NCI-H748 treated with DMSO at 0.1 percent for 48 hours (cell line): ENCODE data around the gene ENTPD2.
"Not testable (repeated sequence)": the region's sequence is repeated elsewhere in the genome, so short reads cannot be mapped to it uniquely, and the experiment has no call there.

ENCODE experiments used
- DNase-seq: peaks from one replicate; lab custom pipeline; 2025; lab: John Stamatoyannopoulos, UW

Gene ENTPD2

GRCh38 chr9:137064027-137064879, 10.4 kb upstream of the ENTPD2 start:
- DNase-seq: peak; percentile 31

DNA sequence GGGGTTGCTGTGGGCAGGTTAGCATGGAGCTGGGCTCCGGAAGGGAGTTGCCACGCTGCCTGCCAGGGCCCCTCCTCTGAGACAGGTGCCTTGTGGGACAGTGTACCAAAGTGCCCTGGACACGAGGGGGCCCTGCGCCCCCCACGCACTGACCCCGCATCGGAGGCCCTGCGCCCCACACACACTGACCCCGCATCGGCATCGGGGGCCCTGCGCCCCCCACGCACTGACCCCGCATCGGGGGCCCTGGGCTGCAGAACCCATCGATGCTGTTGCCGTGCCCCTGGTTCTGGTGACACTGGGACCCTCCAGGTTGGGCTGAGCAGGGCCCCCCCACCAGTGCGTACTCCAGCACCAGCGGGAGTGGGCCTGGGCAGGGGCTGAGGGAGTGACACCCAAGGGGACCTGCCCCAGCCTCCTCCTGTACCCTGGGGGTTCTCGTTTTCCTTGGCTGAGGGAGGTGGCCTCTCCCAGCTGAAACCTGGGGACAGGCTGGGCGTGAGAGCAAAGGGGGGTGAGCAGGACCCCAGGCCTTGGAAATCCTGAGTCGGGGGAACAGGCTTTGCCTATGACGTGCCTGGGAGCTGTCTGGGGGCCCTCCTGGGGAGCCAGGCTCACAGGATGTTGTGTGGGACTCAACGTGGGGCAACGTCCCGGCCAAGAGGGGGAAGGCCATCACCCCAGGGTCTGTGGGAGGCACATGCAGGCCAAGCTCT, 9.6 kb upstream of the ENTPD2 start:
- no peak for DNase-seq

DNA sequence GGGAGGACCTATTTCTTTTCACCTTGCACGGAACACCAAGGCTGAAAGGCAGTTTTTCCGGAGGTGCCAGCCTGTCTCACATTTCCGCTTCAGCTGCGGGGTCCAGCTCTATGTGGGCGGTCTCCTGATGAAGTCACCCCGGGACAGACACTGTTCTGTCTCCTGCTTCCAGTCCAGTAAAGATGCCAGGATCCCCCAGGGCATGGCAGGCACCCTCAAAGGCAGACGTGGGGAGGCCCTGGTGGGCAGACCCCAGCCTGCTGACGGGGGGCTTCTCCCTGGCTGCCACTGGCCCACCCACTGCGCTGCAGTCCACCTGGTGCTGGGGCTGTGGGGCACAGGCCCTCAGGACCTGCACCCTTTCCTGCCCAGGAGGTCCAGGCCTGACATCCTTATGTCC, 8.9 kb upstream of the ENTPD2 start:
- DNase-seq: not testable (repeated sequence)

GRCh38 chr9:137062384-137062783, 8.5 kb upstream of the ENTPD2 start:
- no peak for DNase-seq

DNA sequence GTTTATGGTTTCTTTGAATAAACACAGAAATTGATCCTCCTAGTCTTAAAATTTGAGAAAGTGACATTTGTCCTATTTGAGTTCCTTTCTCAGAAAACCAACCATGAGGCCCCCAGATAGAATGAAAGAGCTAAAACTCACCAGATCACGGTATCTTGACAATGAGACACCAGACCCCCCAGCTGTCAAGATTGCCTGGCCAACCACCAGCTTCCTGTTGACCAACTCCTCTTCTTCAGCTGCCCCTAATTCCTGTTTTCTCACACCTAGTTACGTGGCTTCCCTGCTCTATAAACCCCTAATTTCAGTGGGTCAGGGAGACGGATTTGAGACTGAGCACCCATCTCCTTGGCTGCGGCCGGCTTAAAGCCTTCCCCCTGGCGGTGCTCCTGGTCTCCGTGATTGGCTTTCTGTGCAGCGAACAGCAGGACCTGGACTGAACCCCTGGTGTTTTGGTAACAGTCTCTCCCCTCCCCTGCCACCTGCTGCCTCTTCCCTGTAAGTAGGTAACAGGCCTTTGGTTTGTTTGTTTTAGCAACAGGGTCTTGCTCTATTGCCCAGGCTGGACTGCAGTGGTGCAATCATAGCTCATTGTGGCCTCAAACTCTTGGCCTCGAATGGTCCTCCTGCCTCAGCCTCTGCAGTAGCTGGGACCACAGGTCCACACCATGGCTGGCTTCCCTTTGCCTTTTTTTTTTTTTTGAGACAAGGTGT, 4.8 kb upstream of the ENTPD2 start:
- no peak for DNase-seq

DNA sequence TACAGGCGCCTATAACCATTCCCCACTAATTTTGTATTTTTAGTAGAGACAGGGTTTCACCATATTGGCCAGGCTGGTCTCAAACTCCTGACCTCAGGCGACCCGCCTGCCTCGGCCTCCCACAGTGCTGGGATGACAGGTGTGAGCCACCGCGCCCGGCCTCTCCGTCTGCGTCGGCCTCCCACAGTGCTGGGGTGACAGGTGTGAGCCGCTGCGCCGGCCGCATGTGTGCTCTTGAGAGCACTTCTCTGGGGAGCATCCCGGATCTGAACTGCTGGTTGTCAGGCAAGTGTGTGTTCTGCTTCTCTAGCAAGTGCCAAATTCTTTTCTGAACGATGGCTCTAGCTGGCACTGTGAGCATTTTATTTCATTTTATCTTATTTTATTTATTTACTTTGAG, 3.7 kb upstream of the ENTPD2 start:
- DNase-seq: no peak

- no peak for DNase-seq
Observed at GRCh38 chr9:137056739-137057415, 3.0 kb upstream of the ENTPD2 start.

GRCh38 chr9:137055385-137056364, 1.8 kb upstream of the ENTPD2 start:
- no peak for DNase-seq

- DNase-seq: no peak
Observed at GRCh38 chr9:137054932-137055384, 1.1 kb upstream of the ENTPD2 start.

GRCh38 chr9:137052998-137053943, 590 bp downstream of the ENTPD2 start:
- no peak for DNase-seq

DNA sequence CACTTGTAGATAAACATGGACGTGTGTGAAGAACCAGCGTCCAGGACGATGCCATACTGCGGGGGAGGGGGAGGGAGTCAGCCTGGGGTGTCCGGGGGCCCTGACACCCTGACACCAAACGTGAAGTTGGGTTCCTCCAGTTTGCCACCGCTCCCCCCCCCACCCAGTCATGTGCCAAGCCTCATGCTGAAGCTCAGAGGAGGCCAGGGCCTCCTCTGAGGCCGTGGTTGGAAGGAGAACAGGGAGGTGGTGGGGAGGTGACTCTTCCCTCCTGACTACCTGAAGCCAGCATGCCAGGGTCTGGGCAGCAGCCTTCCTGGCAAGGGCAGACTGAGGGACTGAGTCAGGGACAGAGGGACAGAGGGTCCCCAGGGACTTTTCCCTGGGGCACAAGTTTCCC, 1.6 kb downstream of the ENTPD2 start:
- DNase-seq: no peak

- no peak for DNase-seq
Observed at GRCh38 chr9:137051145-137051724, 2.6 kb downstream of the ENTPD2 start.

DNA sequence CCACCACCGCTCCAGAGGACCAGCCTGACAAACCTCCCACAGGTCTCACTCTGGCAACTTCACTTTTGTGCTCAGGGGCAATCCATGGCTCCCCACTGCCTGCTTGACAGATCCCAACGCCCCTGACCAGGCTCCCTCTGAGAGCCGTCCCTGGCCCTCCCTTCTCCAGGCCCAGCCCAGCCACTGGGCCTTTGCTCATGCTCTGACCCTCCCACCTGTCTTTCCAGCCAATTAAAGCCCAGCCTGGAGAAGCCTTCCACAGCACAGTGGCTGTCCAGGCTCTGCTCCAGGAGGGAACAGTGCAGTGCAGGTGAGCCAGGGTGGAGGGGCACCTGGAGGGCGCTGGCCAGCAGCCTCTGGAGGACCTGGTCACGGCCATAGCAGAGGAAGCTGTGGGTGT, 3.3 kb downstream of the ENTPD2 start:
- DNase-seq: no peak

DNA sequence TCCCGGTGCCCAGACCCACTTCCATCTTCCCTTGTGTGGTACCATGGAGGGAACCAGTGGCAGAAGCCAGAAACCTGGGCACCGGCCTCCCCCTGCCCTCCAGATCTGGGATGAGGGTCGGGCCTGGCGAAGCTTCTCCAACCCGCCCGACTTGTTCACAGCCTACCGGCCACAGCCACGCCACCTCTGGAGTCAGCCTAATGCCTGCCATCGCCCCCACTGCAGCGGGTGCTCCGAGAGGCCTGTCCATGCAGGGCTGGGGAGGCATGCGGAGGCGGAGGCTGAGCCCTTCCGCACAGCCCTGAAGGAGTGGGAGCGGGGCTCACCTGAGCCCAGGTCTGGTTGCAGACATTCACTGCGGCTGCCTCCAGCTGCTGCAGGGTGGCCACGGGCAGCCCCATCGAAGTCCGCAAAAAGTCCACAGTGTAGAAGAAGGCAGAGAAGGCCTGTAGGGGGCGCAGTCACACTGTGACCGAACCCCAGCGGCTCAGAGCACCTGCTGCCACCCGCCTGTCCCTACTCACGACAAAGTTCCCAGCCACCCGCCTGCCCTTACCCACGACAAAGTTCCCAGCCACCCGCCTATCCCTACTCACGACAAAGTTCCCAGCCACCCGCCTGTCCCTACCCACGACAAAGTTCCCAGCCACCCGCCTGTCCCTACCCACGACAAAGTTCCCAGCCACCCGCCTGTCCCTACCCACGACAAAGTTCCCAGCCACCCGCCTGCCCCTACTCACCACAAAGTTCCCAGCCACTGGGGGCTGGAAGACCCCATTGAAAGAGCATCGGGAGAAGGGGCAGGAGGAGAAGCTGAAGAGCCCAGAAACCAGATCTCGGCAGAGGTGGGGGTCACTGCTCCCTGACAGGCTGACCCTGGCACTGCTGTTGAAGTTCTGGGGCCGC, 4.1 kb downstream of the ENTPD2 start:
- DNase-seq: peak; percentile 63

DNA sequence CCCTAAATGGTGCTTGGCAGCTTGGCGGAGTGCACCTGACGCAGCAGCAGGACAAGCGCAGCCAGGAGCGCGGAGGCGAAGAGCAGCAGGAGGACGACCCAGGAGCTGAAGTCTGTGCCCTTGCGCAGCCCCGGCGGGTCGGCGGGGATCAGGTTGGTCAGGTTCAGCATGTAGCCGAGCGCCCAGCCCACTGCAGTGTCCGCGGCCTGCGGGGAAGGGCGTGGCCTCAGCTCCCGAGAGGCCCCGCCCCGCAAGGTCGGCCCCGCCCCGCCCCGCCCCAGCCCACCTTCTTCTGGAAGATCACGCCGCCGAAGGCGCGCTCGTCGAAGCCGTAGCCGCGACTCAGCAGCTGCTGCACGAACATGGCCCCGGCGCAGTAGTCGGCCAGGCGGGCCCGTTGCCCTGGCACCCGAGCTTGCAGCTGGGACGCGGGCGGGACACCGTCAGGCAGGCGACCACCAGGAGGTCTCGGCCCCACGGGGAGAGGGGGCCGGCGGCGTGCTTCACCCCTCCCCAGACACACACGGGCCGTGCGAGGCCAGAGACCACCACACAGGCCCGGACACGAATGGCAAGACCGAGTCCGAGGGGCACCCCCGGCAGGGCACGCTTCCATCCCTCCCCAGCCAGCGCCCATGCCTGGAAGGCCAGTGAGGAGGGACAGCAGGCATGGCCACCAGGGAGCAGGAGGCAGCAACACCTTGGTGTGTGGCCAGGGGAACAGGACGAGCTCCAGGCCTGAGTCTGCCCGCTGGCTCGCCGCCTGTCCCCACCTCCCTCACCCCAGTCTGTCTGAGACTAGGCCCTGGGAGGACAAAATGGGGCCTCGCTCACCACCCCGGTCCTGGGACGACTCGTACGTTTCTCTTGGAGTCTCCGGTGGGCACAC, 5.0 kb downstream of the ENTPD2 start:
- no peak for DNase-seq

- DNase-seq: peak; percentile 64
Observed at GRCh38 chr9:137046088-137046787, 7.6 kb downstream of the ENTPD2 start, which contains the start of gene NPDC1. Gene NPDC1 (minus strand): TSS chr9:137046177. CDS start chr9:137045989, 188 bp downstream.
